Right atrium auricular region (tissue), 2 donors: ENCODE results near the gene OR5K3. TPM values are rescaled to one million over a fixed set of nuclear protein-coding genes. Genes with fewer than 3 reads are reported as not detected.

Source experiments
- DNase-seq: peaks from one replicate; pipeline ENCODE4 v3.0.0-alpha.2; 2019; ENCODE audit warnings: low spot score
- H3K27ac ChIP-seq, 2 donors: fragments of 200-600 bp; sonication (generic); 1 replicate in 1 of 2; 2 replicates in 1 of 2; pipeline ENCODE4 v1.5.1; 2016 to 2019
- H3K27me3 ChIP-seq, 2 donors: fragments of 200-600 bp; sonication (generic); one replicate each; pipeline versions ENCODE4 v1.5.1 to v1.6.0; 2017 to 2019
- H3K36me3 ChIP-seq: fragments of 200-600 bp; sonication (generic); one replicate; pipeline ENCODE4 v1.5.1; 2016
- H3K4me1 ChIP-seq, 2 donors: fragments of 200-600 bp; sonication (generic); one replicate each; pipeline versions ENCODE4 v1.5.1 to v1.6.0; 2017 to 2019
- H3K4me3 ChIP-seq, 2 donors: fragments of 200-600 bp; sonication (generic); 1 replicate in 1 of 2; 2 replicates in 1 of 2; pipeline ENCODE4 v1.5.1; 2017 to 2019; ENCODE audit warnings: mild to moderate bottlenecking in 1 of 2, moderate library complexity in 1 of 2
- H3K9me3 ChIP-seq, 2 donors: fragments of 200-600 bp; sonication (generic); one replicate each; pipeline ENCODE4 v1.5.1; 2019
- CTCF ChIP-seq, 2 donors: fragments of 200-600 bp; sonication (generic); IDR thresholded peaks; one replicate each; pipeline ENCODE4 v1.5.1; 2019; ENCODE audit warnings: antibody characterized with exemption in 2 of 2
- total RNA-seq, 2 donors: library from RNA; depleted of rRNA; stranded (reverse); fragments of >200 nt; gene quantifications; one replicate each; pipeline ENCODE4 v1.1.0, GENCODE V29; 2016

Gene OR5K3
- total RNA-seq, 2 donors from 2014 or later, result not detected

- Histone ChIP-seq H3K4me1 (no peaks in the 10 kb centered on the region), H3K4me3 (no peak overlapping the region), H3K27ac (no peak overlapping the region), H3K36me3 (no peaks in the 10 kb centered on the region), H3K9me3 (peaks cover 0 to 28% of the 10 kb centered on the region in 2 donors), H3K27me3 (no peaks in the 10 kb centered on the region)
- DNase-seq, result no peak
- TF ChIP-seq CTCF (IDR thresholded peaks at IDR 0.05), result no peak
Observed at GRCh38 chr3:98359250-98359649, 31.2 kb upstream of the OR5K3 start.

GRCh38 chr3:98359993-98360675 lies 30.3 kb upstream of the OR5K3 start:
- Histone ChIP-seq H3K9me3 (peaks cover 0 to 28% of the 10 kb centered on the region in 2 donors), H3K4me3 (no peak overlapping the region), H3K27me3 (no peaks in the 10 kb centered on the region), H3K4me1 (no peaks in the 10 kb centered on the region), H3K36me3 (no peaks in the 10 kb centered on the region), H3K27ac (no peak overlapping the region)
- TF ChIP-seq CTCF (IDR thresholded peaks at IDR 0.05), result no peak
- no peak for DNase-seq

GRCh38 chr3:98360681-98361080 lies 29.8 kb upstream of the OR5K3 start:
- peaks cover 0 to 28% of the 10 kb centered on the region in 2 donors for H3K9me3 ChIP-seq
- H3K4me3 ChIP-seq, result no peak overlapping the region
- no peak for DNase-seq
- no peak overlapping the region for H3K27ac ChIP-seq
- H3K4me1 ChIP-seq, result no peaks in the 10 kb centered on the region
- H3K27me3 ChIP-seq, result no peaks in the 10 kb centered on the region
- no peak for TF ChIP-seq CTCF (IDR thresholded peaks at IDR 0.05)
- H3K36me3 ChIP-seq, result no peaks in the 10 kb centered on the region

GRCh38 chr3:98361289-98361688 lies 29.2 kb upstream of the OR5K3 start:
- Histone ChIP-seq H3K4me1 (no peaks in the 10 kb centered on the region), H3K4me3 (no peak overlapping the region), H3K27me3 (no peaks in the 10 kb centered on the region), H3K27ac (no peak overlapping the region), H3K9me3 (peaks cover 0 to 28% of the 10 kb centered on the region in 2 donors), H3K36me3 (no peaks in the 10 kb centered on the region)
- no peak for TF ChIP-seq CTCF (IDR thresholded peaks at IDR 0.05)
- DNase-seq, result no peak

- DNase-seq, result no peak
- TF ChIP-seq CTCF (IDR thresholded peaks at IDR 0.05), result no peak
- Histone ChIP-seq H3K27me3 (no peaks in the 10 kb centered on the region), H3K27ac (no peak overlapping the region), H3K36me3 (no peaks in the 10 kb centered on the region), H3K4me3 (no peak overlapping the region), H3K4me1 (no peaks in the 10 kb centered on the region), H3K9me3 (no peaks in the 10 kb centered on the region)
Observed at GRCh38 chr3:98367464-98368246, 22.8 kb upstream of the OR5K3 start.
